NK-92 (cell line): ENCODE data around the gene CERS1.

Experiments
- DNase-seq: peaks from one replicate; lab custom pipeline; 2025; ENCODE audit not compliant: unreplicated experiment; lab: John Stamatoyannopoulos, UW

The CERS1 gene

GRCh38 chr19:18899624-18900560 is 3.9 kb upstream of the CERS1 start:
- no peak for DNase-seq

- no peak for DNase-seq
These were observed 2.9 kb upstream of the CERS1 start for GRCh38 chr19:18898607-18899408.

- DNase-seq: no peak
These were observed 2.2 kb upstream of the CERS1 start for GRCh38 chr19:18898081-18898606.

GRCh38 chr19:18897094-18898029 is 1.4 kb upstream of the CERS1 start:
- DNase-seq: no peak

- no peak for DNase-seq
These were observed 473 bp upstream of the CERS1 start for GRCh38 chr19:18896421-18896841.

GRCh38 chr19:18895038-18895823 is 727 bp downstream of the CERS1 start:
- DNase-seq: no peak

GRCh38 chr19:18894254-18895037 is 1.5 kb downstream of the CERS1 start:
- no peak for DNase-seq

- no peak for DNase-seq
These were observed 2.2 kb downstream of the CERS1 start for GRCh38 chr19:18893587-18894253.

- no peak for DNase-seq
These were observed 5.8 kb downstream of the CERS1 start for GRCh38 chr19:18889949-18890745.

GRCh38 chr19:18886972-18887371 is 9.0 kb downstream of the CERS1 start:
- DNase-seq: no peak

- no peak for DNase-seq
These were observed 12.2 kb downstream of the CERS1 start for GRCh38 chr19:18883526-18884304.

GRCh38 chr19:18881491-18881890 is 14.5 kb downstream of the CERS1 start:
- no peak for DNase-seq

GRCh38 chr19:18879579-18880373 is 16.2 kb downstream of the CERS1 start:
- no peak for DNase-seq

- no peak for DNase-seq
These were observed 16.9 kb downstream of the CERS1 start for GRCh38 chr19:18878858-18879578.

- DNase-seq: no peak
These were observed 17.7 kb downstream of the CERS1 start for GRCh38 chr19:18878058-18878797.
